Type B pancreatic cell (in vitro differentiated cells): ENCODE results near the gene FOXA3. TPM values are rescaled to one million over a fixed set of nuclear protein-coding genes. Genes with fewer than 3 reads are reported as not detected.

Source experiments
- DNase-seq: peaks from one replicate; pipeline ENCODE4 v3.0.0; 2021; ENCODE audit warnings: mixed read lengths; ENCODE audit not compliant: unreplicated experiment; ENCODE audit errors: extremely low spot score
- H3K27ac Mint-ChIP-seq: 2 replicates; pipeline ENCODE4 v1.8.0; 2021; ENCODE audit warnings: mild to moderate bottlenecking, mixed read lengths
- H3K27me3 Mint-ChIP-seq: 2 replicates; pipeline ENCODE4 v1.8.0; 2021; ENCODE audit warnings: mixed read lengths
- H3K36me3 Mint-ChIP-seq: 2 replicates; pipeline ENCODE4 v1.8.0; 2021; ENCODE audit warnings: mixed read lengths
- H3K4me1 Mint-ChIP-seq: one replicate; pipeline ENCODE4 v1.8.0; 2021; ENCODE audit warnings: mixed read lengths; ENCODE audit not compliant: unreplicated experiment
- H3K4me3 Mint-ChIP-seq: 2 replicates; pipeline ENCODE4 v1.8.0; 2021; ENCODE audit warnings: mild to moderate bottlenecking, mixed read lengths
- H3K9me3 Mint-ChIP-seq: 2 replicates; pipeline ENCODE4 v1.8.0; 2021; ENCODE audit warnings: mixed read lengths
- total RNA-seq: library from RNA; stranded (reverse); gene quantifications from 2 replicates; pipeline ENCODE4 v1.2.1, GENCODE V29; 2021; ENCODE audit warnings: low replicate concordance
- TF ChIP-seq, protein P1 (sequence below): fragments of 200-600 bp; sonication (generic); conservative IDR thresholded peaks from 2 replicates; pipeline ENCODE4 v1.5.0; 2021; ENCODE audit warnings: antibody characterized with exemption, mild to moderate bottlenecking

Gene FOXA3
- total RNA-seq, 1 donor from 2014 or later = 3.3 TPM

DNA sequence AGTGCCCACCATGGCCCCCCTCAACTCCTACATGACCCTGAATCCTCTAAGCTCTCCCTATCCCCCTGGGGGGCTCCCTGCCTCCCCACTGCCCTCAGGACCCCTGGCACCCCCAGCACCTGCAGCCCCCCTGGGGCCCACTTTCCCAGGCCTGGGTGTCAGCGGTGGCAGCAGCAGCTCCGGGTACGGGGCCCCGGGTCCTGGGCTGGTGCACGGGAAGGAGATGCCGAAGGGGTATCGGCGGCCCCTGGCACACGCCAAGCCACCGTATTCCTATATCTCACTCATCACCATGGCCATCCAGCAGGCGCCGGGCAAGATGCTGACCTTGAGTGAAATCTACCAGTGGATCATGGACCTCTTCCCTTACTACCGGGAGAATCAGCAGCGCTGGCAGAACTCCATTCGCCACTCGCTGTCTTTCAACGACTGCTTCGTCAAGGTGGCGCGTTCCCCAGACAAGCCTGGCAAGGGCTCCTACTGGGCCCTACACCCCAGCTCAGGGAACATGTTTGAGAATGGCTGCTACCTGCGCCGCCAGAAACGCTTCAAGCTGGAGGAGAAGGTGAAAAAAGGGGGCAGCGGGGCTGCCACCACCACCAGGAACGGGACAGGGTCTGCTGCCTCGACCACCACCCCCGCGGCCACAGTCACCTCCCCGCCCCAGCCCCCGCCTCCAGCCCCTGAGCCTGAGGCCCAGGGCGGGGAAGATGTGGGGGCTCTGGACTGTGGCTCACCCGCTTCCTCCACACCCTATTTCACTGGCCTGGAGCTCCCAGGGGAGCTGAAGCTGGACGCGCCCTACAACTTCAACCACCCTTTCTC, 8.2 kb downstream of the FOXA3 start:
- Mint-ChIP-seq H3K27me3 (peaks cover 13% of the 10 kb centered on the region), H3K36me3 (no peaks in the 10 kb centered on the region), H3K4me1 (peaks cover 17% of the 10 kb centered on the region), H3K9me3 (no peaks in the 10 kb centered on the region), H3K27ac (no peak overlapping the region), H3K4me3 (no peak overlapping the region)
- no peak for DNase-seq
- TF ChIP-seq, protein P1, sequence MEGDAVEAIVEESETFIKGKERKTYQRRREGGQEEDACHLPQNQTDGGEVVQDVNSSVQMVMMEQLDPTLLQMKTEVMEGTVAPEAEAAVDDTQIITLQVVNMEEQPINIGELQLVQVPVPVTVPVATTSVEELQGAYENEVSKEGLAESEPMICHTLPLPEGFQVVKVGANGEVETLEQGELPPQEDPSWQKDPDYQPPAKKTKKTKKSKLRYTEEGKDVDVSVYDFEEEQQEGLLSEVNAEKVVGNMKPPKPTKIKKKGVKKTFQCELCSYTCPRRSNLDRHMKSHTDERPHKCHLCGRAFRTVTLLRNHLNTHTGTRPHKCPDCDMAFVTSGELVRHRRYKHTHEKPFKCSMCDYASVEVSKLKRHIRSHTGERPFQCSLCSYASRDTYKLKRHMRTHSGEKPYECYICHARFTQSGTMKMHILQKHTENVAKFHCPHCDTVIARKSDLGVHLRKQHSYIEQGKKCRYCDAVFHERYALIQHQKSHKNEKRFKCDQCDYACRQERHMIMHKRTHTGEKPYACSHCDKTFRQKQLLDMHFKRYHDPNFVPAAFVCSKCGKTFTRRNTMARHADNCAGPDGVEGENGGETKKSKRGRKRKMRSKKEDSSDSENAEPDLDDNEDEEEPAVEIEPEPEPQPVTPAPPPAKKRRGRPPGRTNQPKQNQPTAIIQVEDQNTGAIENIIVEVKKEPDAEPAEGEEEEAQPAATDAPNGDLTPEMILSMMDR = no peak

GRCh38 chr19:45873219-45873772, 9.2 kb downstream of the FOXA3 start:
- no peak for DNase-seq
- Mint-ChIP-seq H3K27ac (no peak overlapping the region), H3K27me3 (peaks cover 5% of the 10 kb centered on the region), H3K9me3 (no peaks in the 10 kb centered on the region), H3K4me3 (no peak overlapping the region), H3K4me1 (peaks cover 19% of the 10 kb centered on the region), H3K36me3 (no peaks in the 10 kb centered on the region)
- TF ChIP-seq, protein P1 = no peak

- no peak overlapping the region for H3K4me3 Mint-ChIP-seq
- H3K27ac Mint-ChIP-seq = peak overlapping the region; percentile 13
- no peaks in the 10 kb centered on the region for H3K36me3 Mint-ChIP-seq
- peaks cover 10% of the 10 kb centered on the region for H3K27me3 Mint-ChIP-seq
- H3K4me1 Mint-ChIP-seq = peaks cover 25% of the 10 kb centered on the region
- DNase-seq = no peak
- TF ChIP-seq, protein P1 = no peak
- H3K9me3 Mint-ChIP-seq = no peaks in the 10 kb centered on the region
Measured at GRCh38 chr19:45874620-45874966, 10.5 kb downstream of the FOXA3 start.

- Mint-ChIP-seq H3K27ac (peak overlapping the region; percentile 20), H3K9me3 (no peaks in the 10 kb centered on the region), H3K4me1 (peaks cover 28% of the 10 kb centered on the region), H3K36me3 (no peaks in the 10 kb centered on the region), H3K4me3 (peak overlapping the region; percentile 7), H3K27me3 (peaks cover 10% of the 10 kb centered on the region)
- DNase-seq = no peak
- TF ChIP-seq, protein P1 = no peak
Measured at GRCh38 chr19:45876161-45876410, 12.0 kb downstream of the FOXA3 start.

DNA sequence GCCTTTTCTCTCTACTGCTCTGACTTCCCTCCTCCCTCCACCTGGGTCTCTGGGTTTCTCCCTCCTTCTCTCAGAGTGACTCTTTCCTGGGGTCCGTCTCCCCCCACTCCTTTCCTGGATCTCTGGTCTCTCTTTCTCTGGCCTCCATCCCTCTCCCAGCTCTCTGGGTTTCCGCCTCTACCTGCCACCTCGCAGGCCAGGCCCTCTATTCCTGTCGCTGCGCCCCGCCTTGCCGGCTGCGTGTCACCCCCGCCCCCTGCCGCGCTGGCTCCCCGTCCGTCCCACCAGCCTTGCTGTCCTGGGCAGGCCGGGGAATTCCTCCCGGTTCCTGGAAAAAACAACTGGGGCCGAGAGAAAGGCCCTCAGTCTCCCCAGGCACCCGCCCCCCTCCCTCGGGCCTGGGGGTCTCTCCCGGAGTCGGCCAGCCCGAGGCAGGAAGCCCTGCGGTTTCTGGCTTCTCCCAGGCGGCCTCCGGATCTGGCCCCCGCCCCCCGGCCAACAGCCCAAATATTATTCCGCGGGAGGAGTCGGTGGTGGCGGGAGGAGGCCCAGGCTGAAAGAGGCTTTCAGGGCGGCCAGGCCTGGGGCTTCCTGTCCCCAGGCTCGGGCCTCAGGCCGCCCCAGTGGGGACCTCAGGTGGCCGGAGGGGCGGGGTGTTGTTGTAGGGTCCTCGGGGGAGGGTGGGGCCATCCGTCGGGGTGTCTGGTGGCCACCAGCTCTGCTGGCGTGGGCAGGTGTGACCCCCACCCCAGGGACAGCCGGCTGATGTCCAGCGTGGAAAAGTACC, 12.5 kb downstream of the FOXA3 start:
- DNase-seq = peak; percentile 72
- H3K27me3 Mint-ChIP-seq = peaks cover 10% of the 10 kb centered on the region
- H3K36me3 Mint-ChIP-seq = no peaks in the 10 kb centered on the region
- peak overlapping the region; percentile 20 for H3K27ac Mint-ChIP-seq
- peak overlapping the region; percentile 7 for H3K4me3 Mint-ChIP-seq
- H3K4me1 Mint-ChIP-seq = peaks cover 33% of the 10 kb centered on the region
- TF ChIP-seq, protein P1 = no peak
- no peaks in the 10 kb centered on the region for H3K9me3 Mint-ChIP-seq
